ENCODE measurements around the gene NGLY1.

NGLY1 gene

GRCh38 chr3:25782938-25783660 is at the start of gene NGLY1:
Gene NGLY1 (minus strand): TSS chr3:25783443. CDS start chr3:25783390, 53 bp downstream.
- peak; percentile 74 for DNase-seq (ENCODE audit: low spot score)

- DNase-seq (ENCODE audit: low spot score): peak; percentile 23
These were observed 48.3 kb upstream of the NGLY1 start for GRCh38 chr3:25831578-25831977.

- peak; percentile 77 for DNase-seq (ENCODE audit: low spot score)
These were observed 47.4 kb upstream of the NGLY1 start for GRCh38 chr3:25830373-25831280.

- no peak for DNase-seq (ENCODE audit: low spot score)
These were observed 43.3 kb upstream of the NGLY1 start for GRCh38 chr3:25826510-25826909.

- no peak for DNase-seq (ENCODE audit: low spot score)
These were observed 40.1 kb upstream of the NGLY1 start for GRCh38 chr3:25823314-25823713.

- DNase-seq (ENCODE audit: low spot score): no peak
These were observed 38.7 kb upstream of the NGLY1 start for GRCh38 chr3:25821746-25822573.

GRCh38 chr3:25820816-25821486 is 37.7 kb upstream of the NGLY1 start:
- no peak for DNase-seq (ENCODE audit: low spot score)

- DNase-seq (ENCODE audit: low spot score): no peak
These were observed 37.1 kb upstream of the NGLY1 start for GRCh38 chr3:25820366-25820765.

GRCh38 chr3:25818335-25818734 is 35.1 kb upstream of the NGLY1 start:
- no peak for DNase-seq (ENCODE audit: low spot score)

GRCh38 chr3:25817638-25818037 is 34.4 kb upstream of the NGLY1 start:
- no peak for DNase-seq (ENCODE audit: low spot score)

GRCh38 chr3:25817107-25817506 is 33.9 kb upstream of the NGLY1 start:
- no peak for DNase-seq (ENCODE audit: low spot score)

- no peak for DNase-seq (ENCODE audit: low spot score)
These were observed 29.4 kb upstream of the NGLY1 start for GRCh38 chr3:25812644-25813043.

GRCh38 chr3:25804676-25805075 is 21.4 kb upstream of the NGLY1 start:
- no peak for DNase-seq (ENCODE audit: low spot score)

GRCh38 chr3:25803833-25804232 is 20.6 kb upstream of the NGLY1 start:
- DNase-seq (ENCODE audit: low spot score): no peak

GRCh38 chr3:25801786-25802185 is 18.5 kb upstream of the NGLY1 start:
- DNase-seq (ENCODE audit: low spot score): peak; percentile 42

- DNase-seq (ENCODE audit: low spot score): peak; percentile 90
These were observed 6.6 kb upstream of the NGLY1 start, which contains the start of gene OXSM for GRCh38 chr3:25789596-25790556. Gene OXSM (plus strand): TSS chr3:25790090. CDS start chr3:25791021, 931 bp downstream.

- no peak for DNase-seq (ENCODE audit: low spot score)
These were observed 6.0 kb upstream of the NGLY1 start for GRCh38 chr3:25789209-25789595.

- DNase-seq (ENCODE audit: low spot score): no peak
These were observed 4.4 kb upstream of the NGLY1 start for GRCh38 chr3:25787689-25788088.

- DNase-seq (ENCODE audit: low spot score): no peak
These were observed 2.6 kb upstream of the NGLY1 start for GRCh38 chr3:25785826-25786225.

- DNase-seq (ENCODE audit: low spot score): no peak
These were observed 1.7 kb upstream of the NGLY1 start for GRCh38 chr3:25784971-25785370.
